Tibial nerve (tissue), 4 donors: ENCODE data around the gene TMEM179B.

Source experiments
- EP300 ChIP-seq, 2 donors: sonication (generic); formaldehyde crosslinking; IDR thresholded peaks; one replicate each; pipeline ENCODE4 v1.6.1; 2017; ENCODE audit warnings: antibody characterized with exemption in 2 of 2, mild to moderate bottlenecking in 1 of 2
- POLR2A ChIP-seq, 2 donors: fragments of 450-650 bp; IDR thresholded peaks; one replicate each; pipeline ENCODE4 v1.6.1; 2017; ENCODE audit warnings: antibody characterized with exemption in 2 of 2, mild to moderate bottlenecking in 2 of 2, moderate library complexity in 2 of 2
- TF ChIP-seq, protein P1 (sequence below), 5 experiments: fragments of 200-600 bp in 3 of 5; fragments of 450-650 bp in 2 of 5; sonication (generic) in 3 of 5; IDR thresholded peaks; one replicate each; pipeline ENCODE4 v1.5.1; 2016 to 2019; ENCODE audit warnings: antibody characterized with exemption in 5 of 5, mild to moderate bottlenecking in 3 of 5, moderate library complexity in 2 of 5

DNA sequence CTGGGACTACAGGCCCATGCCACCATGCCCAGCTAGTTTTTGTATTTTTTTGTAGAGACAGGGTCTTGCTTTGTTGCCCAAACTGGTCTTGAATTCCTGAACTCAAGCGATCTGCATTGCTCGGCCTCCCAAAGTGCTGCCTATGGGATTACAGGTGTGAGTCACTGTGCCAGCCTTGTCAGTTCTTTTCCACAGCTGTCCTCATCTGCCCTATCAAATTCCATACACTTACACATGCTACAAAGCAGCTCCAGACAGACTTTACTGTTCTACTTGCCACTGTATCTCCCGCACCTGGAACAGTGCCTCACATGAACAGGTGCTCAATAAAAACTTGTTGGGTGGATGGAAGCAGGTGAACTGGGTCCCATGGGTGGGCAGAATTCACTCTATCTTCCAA is 36.5 kb downstream of the TMEM179B start:
- TF ChIP-seq, protein P1, sequence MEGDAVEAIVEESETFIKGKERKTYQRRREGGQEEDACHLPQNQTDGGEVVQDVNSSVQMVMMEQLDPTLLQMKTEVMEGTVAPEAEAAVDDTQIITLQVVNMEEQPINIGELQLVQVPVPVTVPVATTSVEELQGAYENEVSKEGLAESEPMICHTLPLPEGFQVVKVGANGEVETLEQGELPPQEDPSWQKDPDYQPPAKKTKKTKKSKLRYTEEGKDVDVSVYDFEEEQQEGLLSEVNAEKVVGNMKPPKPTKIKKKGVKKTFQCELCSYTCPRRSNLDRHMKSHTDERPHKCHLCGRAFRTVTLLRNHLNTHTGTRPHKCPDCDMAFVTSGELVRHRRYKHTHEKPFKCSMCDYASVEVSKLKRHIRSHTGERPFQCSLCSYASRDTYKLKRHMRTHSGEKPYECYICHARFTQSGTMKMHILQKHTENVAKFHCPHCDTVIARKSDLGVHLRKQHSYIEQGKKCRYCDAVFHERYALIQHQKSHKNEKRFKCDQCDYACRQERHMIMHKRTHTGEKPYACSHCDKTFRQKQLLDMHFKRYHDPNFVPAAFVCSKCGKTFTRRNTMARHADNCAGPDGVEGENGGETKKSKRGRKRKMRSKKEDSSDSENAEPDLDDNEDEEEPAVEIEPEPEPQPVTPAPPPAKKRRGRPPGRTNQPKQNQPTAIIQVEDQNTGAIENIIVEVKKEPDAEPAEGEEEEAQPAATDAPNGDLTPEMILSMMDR (IDR thresholded peaks at IDR 0.05): no peak
- TF ChIP-seq POLR2A (IDR thresholded peaks at IDR 0.05) (no peak), EP300 (IDR thresholded peaks at IDR 0.05) (no peak)
